HepG2 (cell line): Measurements from ENCODE around the gene PGM5.

Source experiments
- EZH2 ChIP-seq: conservative IDR thresholded peaks from 2 replicates; pipeline ENCODE4 v1.6.1; 2012; ENCODE audit warnings: mild to moderate bottlenecking, low read depth, low read length, moderate library complexity
- JUNB ChIP-seq: sonication (generic); formaldehyde crosslinking; IDR thresholded peaks from 2 replicates; pipeline ENCODE4 v1.8.0; 2022; ENCODE audit warnings: missing genetic modification reagents, mild to moderate bottlenecking, borderline replicate concordance
- TF ChIP-seq, protein P1 (sequence below), 2 experiments: sonication (generic) in 1 of 2; formaldehyde crosslinking in 1 of 2; IDR thresholded peaks; 2 replicates each; pipeline versions ENCODE4 v1.5.1 to v1.6.1; 2011 to 2020; ENCODE audit warnings: borderline replicate concordance in 1 of 2, low read depth in 1 of 2, low read length in 1 of 2, mild to moderate bottlenecking in 1 of 2, missing genetic modification reagents in 1 of 2, moderate library complexity in 1 of 2

DNA sequence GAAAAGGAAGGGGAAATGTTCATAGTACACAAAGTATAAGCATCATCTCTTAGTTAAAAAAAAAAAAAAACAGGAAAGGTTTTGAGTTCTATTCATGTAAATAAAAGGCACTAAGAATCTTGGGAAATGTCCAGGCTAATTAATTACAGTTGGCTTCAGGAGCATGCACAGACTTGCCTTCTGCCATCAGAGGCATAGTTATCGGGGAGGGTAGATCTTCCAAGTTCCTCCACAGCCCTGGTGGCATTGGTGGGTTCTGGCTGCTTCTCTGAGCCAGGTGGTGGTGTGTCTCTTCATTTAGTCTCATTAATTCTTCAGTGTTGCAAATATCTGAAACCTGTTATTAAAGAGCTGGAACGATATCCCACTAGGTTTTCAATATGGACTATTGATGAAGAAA, 99.0 kb downstream of the PGM5 start:
- TF ChIP-seq EZH2, result no peak
- TF ChIP-seq JUNB (CRISPR knock-in tag), result no peak
- TF ChIP-seq, protein P1, sequence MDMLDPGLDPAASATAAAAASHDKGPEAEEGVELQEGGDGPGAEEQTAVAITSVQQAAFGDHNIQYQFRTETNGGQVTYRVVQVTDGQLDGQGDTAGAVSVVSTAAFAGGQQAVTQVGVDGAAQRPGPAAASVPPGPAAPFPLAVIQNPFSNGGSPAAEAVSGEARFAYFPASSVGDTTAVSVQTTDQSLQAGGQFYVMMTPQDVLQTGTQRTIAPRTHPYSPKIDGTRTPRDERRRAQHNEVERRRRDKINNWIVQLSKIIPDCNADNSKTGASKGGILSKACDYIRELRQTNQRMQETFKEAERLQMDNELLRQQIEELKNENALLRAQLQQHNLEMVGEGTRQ (IDR thresholded peaks at IDR 0.05; ENCODE audit: low read depth, low read length), result no peak
- TF ChIP-seq, protein P1 (CRISPR knock-in tag; IDR thresholded peaks at IDR 0.05; ENCODE audit: borderline replicate concordance), result no peak
